HG03196 (cell line): Measurements from ENCODE around the gene SAP30L.

Experiments
- ATAC-seq: cut with Tn5 transposase; IDR thresholded peaks from one replicate; pipeline ENCODE4 v1.9.1; 2021; ENCODE audit not compliant: unreplicated experiment

Gene SAP30L

GRCh38 chr5:154419236-154419635, 26.6 kb upstream of the SAP30L start:
- ATAC-seq, result no peak

GRCh38 chr5:154421868-154422267, 23.9 kb upstream of the SAP30L start:
- ATAC-seq, result no peak

- ATAC-seq, result no peak
Observed at GRCh38 chr5:154422298-154422697, 23.5 kb upstream of the SAP30L start.

GRCh38 chr5:154428208-154428607, 17.6 kb upstream of the SAP30L start:
- no peak for ATAC-seq

- no peak for ATAC-seq
Observed at GRCh38 chr5:154429341-154429740, 16.5 kb upstream of the SAP30L start.

GRCh38 chr5:154430466-154430865, 15.3 kb upstream of the SAP30L start:
- no peak for ATAC-seq

GRCh38 chr5:154430961-154431630, 14.7 kb upstream of the SAP30L start:
- no peak for ATAC-seq

GRCh38 chr5:154435226-154435625, 10.6 kb upstream of the SAP30L start:
- ATAC-seq, result no peak

GRCh38 chr5:154437281-154437965, 8.4 kb upstream of the SAP30L start:
- ATAC-seq, result no peak

- ATAC-seq, result no peak
Observed at GRCh38 chr5:154440540-154440939, 5.3 kb upstream of the SAP30L start.

- ATAC-seq, result no peak
Observed at GRCh38 chr5:154442801-154443200, 3.0 kb upstream of the SAP30L start.

GRCh38 chr5:154444556-154445421, 1.0 kb upstream of the SAP30L start:
- no peak for ATAC-seq

- peak; percentile 23 for ATAC-seq
Observed at GRCh38 chr5:154446195-154447088, 645 bp downstream of the SAP30L start.

- no peak for ATAC-seq
Observed at GRCh38 chr5:154447089-154447725, 1.4 kb downstream of the SAP30L start.

GRCh38 chr5:154449786-154450185, 4.0 kb downstream of the SAP30L start:
- no peak for ATAC-seq

- no peak for ATAC-seq
Observed at GRCh38 chr5:154451957-154452356, 6.2 kb downstream of the SAP30L start.

GRCh38 chr5:154455585-154455984, 9.8 kb downstream of the SAP30L start:
- ATAC-seq, result no peak

GRCh38 chr5:154456540-154456939, 10.7 kb downstream of the SAP30L start:
- ATAC-seq, result no peak

- ATAC-seq, result no peak
Observed at GRCh38 chr5:154459015-154459414, 13.2 kb downstream of the SAP30L start.

- no peak for ATAC-seq
Observed at GRCh38 chr5:154460172-154460571, 14.4 kb downstream of the SAP30L start.
